ENCODE results near the gene MSANTD1.

DNA sequence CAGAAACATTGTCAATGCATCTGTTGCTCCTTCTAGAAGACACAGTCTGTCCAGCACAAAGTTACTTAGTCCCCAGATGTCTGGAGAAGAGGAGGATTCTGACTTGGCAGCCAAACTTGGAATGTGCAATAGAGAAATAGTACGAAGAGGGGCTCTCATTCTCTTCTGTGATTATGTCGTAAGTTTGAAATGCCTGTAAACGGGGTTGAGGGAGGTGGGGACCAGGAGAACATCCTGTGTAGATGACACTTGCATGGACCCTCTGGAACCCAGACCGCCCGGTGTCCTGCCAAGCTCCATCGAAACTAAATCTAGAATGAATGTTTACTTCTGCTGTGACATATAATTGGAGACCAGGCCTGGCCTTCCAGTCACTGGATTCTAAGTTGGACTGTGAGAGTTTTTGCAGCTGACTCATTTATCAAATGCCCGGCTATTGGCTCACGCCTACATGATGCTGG, 45.0 kb upstream of the MSANTD1 start:
- TF ChIP-seq PATZ1 (CRISPR knock-in tag; IDR thresholded peaks at IDR 0.05; ENCODE audit: borderline replicate concordance) (no peak), ZFP3 (CRISPR knock-in tag; IDR thresholded peaks at IDR 0.05) (no peak), GLIS3 (CRISPR knock-in tag; IDR thresholded peaks at IDR 0.05) (no peak), PPARA (CRISPR knock-in tag; IDR thresholded peaks at IDR 0.05; ENCODE audit: borderline replicate concordance) (no peak), RARB (CRISPR knock-in tag; IDR thresholded peaks at IDR 0.05) (no peak), CSDC2 (CRISPR knock-in tag; IDR thresholded peaks at IDR 0.05) (no peak)
- TF ChIP-seq, protein P1, sequence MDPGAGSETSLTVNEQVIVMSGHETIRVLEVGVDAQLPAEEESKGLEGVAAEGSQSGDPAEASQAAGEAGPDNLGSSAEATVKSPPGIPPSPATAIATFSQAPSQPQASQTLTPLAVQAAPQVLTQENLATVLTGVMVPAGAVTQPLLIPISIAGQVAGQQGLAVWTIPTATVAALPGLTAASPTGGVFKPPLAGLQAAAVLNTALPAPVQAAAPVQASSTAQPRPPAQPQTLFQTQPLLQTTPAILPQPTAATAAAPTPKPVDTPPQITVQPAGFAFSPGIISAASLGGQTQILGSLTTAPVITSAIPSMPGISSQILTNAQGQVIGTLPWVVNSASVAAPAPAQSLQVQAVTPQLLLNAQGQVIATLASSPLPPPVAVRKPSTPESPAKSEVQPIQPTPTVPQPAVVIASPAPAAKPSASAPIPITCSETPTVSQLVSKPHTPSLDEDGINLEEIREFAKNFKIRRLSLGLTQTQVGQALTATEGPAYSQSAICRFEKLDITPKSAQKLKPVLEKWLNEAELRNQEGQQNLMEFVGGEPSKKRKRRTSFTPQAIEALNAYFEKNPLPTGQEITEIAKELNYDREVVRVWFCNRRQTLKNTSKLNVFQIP (CRISPR knock-in tag; IDR thresholded peaks at IDR 0.05; ENCODE audit: borderline replicate concordance, low read depth) = no peak

Measured in SK-N-SH treated with all-trans-retinoic acid at 6 μM for 48 hours (cell line).